ENCODE data around the gene NELFE. TPM values are rescaled to one million over a fixed set of nuclear protein-coding genes. Genes with fewer than 3 reads are reported as not detected.
"Not testable (repeated sequence)": the region's sequence is repeated elsewhere in the genome, so short reads cannot be mapped to it uniquely, and the experiment has no call there.

NELFE gene
- total and polyA plus RNA-seq, 7 donors, result 44.3 to 86.9 (median 49.4) TPM

GRCh38 chr6:31915756-31916155 lies 43.0 kb downstream of the NELFE start:
- no peak for ATAC-seq
- H3K9me3 ChIP-seq, result no peaks in the 10 kb centered on the region
- intact Hi-C loops (cut with DNase I), result no loop called here
- peaks cover 0 to 8% (median 0%) of the 10 kb centered on the region in 3 donors for H3K27me3 ChIP-seq (ENCODE audit: insufficient read depth in 3 of 3, low read length in 2 of 3)
- no peak overlapping the region for H3K27ac ChIP-seq
- no peaks in the 10 kb centered on the region for H3K36me3 ChIP-seq (ENCODE audit: insufficient read depth in 1 of 2, low read depth in 1 of 2)
- no peak for DNase-seq
- H3K4me3 ChIP-seq, result no peak overlapping the region
- WGBS, 3 donors, result 78 to 85% (median 82%) methylated on average over 6 of the region's 6 CpGs
- TF ChIP-seq, protein P1, sequence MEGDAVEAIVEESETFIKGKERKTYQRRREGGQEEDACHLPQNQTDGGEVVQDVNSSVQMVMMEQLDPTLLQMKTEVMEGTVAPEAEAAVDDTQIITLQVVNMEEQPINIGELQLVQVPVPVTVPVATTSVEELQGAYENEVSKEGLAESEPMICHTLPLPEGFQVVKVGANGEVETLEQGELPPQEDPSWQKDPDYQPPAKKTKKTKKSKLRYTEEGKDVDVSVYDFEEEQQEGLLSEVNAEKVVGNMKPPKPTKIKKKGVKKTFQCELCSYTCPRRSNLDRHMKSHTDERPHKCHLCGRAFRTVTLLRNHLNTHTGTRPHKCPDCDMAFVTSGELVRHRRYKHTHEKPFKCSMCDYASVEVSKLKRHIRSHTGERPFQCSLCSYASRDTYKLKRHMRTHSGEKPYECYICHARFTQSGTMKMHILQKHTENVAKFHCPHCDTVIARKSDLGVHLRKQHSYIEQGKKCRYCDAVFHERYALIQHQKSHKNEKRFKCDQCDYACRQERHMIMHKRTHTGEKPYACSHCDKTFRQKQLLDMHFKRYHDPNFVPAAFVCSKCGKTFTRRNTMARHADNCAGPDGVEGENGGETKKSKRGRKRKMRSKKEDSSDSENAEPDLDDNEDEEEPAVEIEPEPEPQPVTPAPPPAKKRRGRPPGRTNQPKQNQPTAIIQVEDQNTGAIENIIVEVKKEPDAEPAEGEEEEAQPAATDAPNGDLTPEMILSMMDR (IDR thresholded peaks at IDR 0.05), result no peak
- H3K4me1 ChIP-seq, result no peaks in the 10 kb centered on the region

DNA sequence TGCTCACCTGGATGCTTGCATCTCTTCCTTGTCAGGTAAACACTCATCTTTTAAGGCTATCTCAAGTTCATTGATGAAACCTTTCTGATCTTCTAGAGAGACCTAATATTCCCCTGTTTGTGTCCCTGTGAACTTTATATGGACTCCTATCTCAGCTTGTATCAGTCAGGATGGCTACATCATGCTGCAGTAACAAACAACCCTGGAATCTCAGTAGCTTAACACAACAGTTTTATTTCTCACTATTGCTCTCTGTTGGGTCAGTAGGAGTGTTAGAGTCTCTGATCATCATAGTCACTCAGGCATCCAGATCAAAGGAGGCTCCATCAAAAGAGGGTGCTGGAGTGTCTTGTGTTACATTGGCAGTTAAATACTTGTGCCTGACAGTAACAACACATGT lies 43.4 kb downstream of the NELFE start:
- DNase-seq (no peak), ATAC-seq (no peak)
- no peaks in the 10 kb centered on the region for H3K9me3 ChIP-seq
- H3K36me3 ChIP-seq (ENCODE audit: insufficient read depth in 1 of 2, low read depth in 1 of 2), result no peaks in the 10 kb centered on the region
- peaks cover 0 to 8% (median 0%) of the 10 kb centered on the region in 3 donors for H3K27me3 ChIP-seq (ENCODE audit: insufficient read depth in 3 of 3, low read length in 2 of 3)
- H3K4me1 ChIP-seq, result no peaks in the 10 kb centered on the region
- intact Hi-C loops (cut with DNase I), result no loop called here
- H3K27ac ChIP-seq, result no peak overlapping the region
- TF ChIP-seq, protein P1 (IDR thresholded peaks at IDR 0.05), result no peak
- H3K4me3 ChIP-seq, result no peak overlapping the region

DNA sequence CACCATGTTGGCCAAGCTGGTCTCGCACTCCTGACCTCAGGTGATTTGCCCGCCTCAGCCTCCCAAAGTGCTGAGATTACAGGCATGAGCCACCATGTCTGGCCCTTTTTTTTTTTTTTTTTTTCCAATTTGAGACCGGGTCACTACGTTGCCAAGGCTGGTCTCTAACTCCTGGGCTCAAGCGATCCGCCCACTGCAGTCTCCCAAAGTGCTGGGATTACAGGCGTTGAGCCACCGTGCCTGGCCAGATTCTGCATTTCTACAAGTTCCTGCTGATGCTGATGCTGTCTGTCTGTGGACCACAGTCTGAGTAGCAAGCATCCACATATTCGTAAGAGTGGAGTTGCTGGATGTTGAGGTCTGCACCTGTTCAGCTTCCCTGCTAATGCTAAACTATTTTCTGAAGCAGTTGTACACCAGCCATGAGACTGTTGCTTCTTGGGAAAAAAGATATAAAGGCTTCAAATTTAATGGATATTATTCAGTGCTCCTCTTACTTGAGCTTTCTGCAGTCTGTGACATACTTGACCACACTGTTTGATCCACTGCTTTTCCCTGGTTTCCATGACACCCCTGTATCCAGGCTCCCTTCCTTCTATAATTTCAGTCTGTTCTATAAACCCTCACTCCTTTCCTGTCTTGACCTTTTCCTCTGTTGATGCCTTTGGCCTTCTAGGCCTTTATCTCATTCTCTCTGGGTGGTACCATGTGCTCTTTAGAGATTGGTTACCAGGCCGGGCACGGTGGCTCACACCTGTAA lies 46.8 kb downstream of the NELFE start:
- intact Hi-C loops (cut with DNase I), result no loop called here

GRCh38 chr6:31909298-31909697 lies 49.5 kb downstream of the NELFE start:
- WGBS, 3 donors, result 56 to 69% (median 64%) methylated on average over 7 of the region's 7 CpGs
- not testable (repeated sequence) for H3K27ac ChIP-seq

More for the DNA sequence above, 46.8 kb downstream of the NELFE start:
- TF ChIP-seq, protein P1 (IDR thresholded peaks at IDR 0.05), result no peak
- H3K4me1 ChIP-seq, result no peaks in the 10 kb centered on the region
- no peaks in the 10 kb centered on the region for H3K36me3 ChIP-seq (ENCODE audit: insufficient read depth in 1 of 2, low read depth in 1 of 2)
- ATAC-seq (no peak), DNase-seq (no peak)
- H3K4me3 ChIP-seq, result no peak overlapping the region
- no peaks in the 10 kb centered on the region for H3K9me3 ChIP-seq
- 46 to 57% (median 52%) methylated on average over 11 of the region's 11 CpGs for whole genome bisulfite sequencing, 3 donors
- no peak overlapping the region for H3K27ac ChIP-seq
- peaks cover 0 to 8% (median 0%) of the 10 kb centered on the region in 3 donors for H3K27me3 ChIP-seq (ENCODE audit: insufficient read depth in 3 of 3, low read length in 2 of 3)

GRCh38 chr6:31908791-31909190 lies 50.0 kb downstream of the NELFE start:
- no peaks in the 10 kb centered on the region for H3K9me3 ChIP-seq
- H3K27ac ChIP-seq, result no peak overlapping the region
- 60 to 67% (median 60%) methylated on average over 4 of the region's 4 CpGs for WGBS, 3 donors
- intact Hi-C loops (cut with DNase I), result no loop called here
- TF ChIP-seq, protein P1 (IDR thresholded peaks at IDR 0.05), result no peak
- DNase-seq, result no peak
- H3K36me3 ChIP-seq (ENCODE audit: insufficient read depth in 1 of 2, low read depth in 1 of 2), result no peaks in the 10 kb centered on the region
- no peak overlapping the region for H3K4me3 ChIP-seq
- ATAC-seq, result no peak
- no peaks in the 10 kb centered on the region for H3K4me1 ChIP-seq
- peaks cover 0 to 5% (median 0%) of the 10 kb centered on the region in 3 donors for H3K27me3 ChIP-seq (ENCODE audit: insufficient read depth in 3 of 3, low read length in 2 of 3)

More at GRCh38 chr6:31909298-31909697, 49.5 kb downstream of the NELFE start:
- intact Hi-C loops (cut with DNase I); H3K9me3 ChIP-seq; ATAC-seq; H3K4me1 ChIP-seq; H3K4me3 ChIP-seq; H3K27me3 ChIP-seq (ENCODE audit: insufficient read depth in 3 of 3, low read length in 2 of 3); H3K36me3 ChIP-seq (ENCODE audit: insufficient read depth in 1 of 2, low read depth in 1 of 2); DNase-seq: not testable (repeated sequence)

- intact Hi-C loops (cut with DNase I); H3K9me3 ChIP-seq; H3K27me3 ChIP-seq (ENCODE audit: insufficient read depth in 3 of 3, low read length in 2 of 3); DNase-seq; H3K27ac ChIP-seq; ATAC-seq; H3K36me3 ChIP-seq (ENCODE audit: insufficient read depth in 1 of 2, low read depth in 1 of 2); H3K4me3 ChIP-seq; H3K4me1 ChIP-seq: not testable (repeated sequence)
- WGBS, 3 donors, result 79 to 86% (median 85%) methylated on average over 5 of the region's 5 CpGs
Observed at GRCh38 chr6:31908255-31908654, 50.5 kb downstream of the NELFE start.

Data from psoas muscle (tissue), 8 donors.